ENCODE data around the gene TMEM63A.
"Not testable (repeated sequence)": the region's sequence is repeated elsewhere in the genome, so short reads cannot be mapped to it uniquely, and the experiment has no call there.

Gene TMEM63A

GRCh38 chr1:225796097-225796496, 86.1 kb downstream of the TMEM63A start:
- DNase-seq (ENCODE audit: low spot score) = not testable (repeated sequence)

Measured in NAMALWA (cell line).